ENCODE results near the gene NCOA7. TPM values are rescaled to one million over a fixed set of nuclear protein-coding genes. Genes with fewer than 3 reads are reported as not detected.

NCOA7 gene
- total RNA-seq, 1 experiment from 2014 or later = 13.8 TPM

DNA sequence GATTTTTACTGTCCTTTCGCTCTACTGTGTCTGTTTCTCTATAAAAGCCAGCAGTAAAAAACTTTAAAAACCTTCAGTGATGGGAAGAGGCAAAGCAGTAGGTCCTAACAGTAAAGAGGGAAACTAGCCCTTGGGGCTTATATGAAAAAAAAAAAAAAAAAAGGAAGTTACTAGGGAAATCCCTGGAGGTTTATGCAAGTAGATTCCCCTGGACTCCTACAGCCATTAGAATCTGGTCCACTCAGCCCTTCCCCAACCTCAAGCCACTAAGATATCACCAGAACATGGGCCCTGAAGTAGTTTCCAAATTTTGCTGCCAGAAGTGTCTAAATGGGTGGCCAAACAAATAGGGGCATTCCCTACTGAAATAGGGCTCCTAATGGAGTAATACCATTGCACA lies 95.3 kb downstream of the NCOA7 start:
- no peaks in the 10 kb centered on the region for H3K4me1 ChIP-seq (ENCODE audit: control insufficient read depth in 1 of 2, insufficient read depth in 2 of 2, low read length in 2 of 2)
- no peak overlapping the region for H3K4me3 ChIP-seq (replicated peaks in 1 of 2; ENCODE audit: low read depth in 1 of 2, low read length in 2 of 2)
- H3K36me3 ChIP-seq (ENCODE audit: control insufficient read depth in 1 of 2, insufficient read depth in 2 of 2, low read length in 2 of 2) = no peaks in the 10 kb centered on the region
- intact Hi-C loops (cut with micrococcal nuclease) = no loop called here
- H3K27me3 ChIP-seq (ENCODE audit: insufficient read depth, low read length) = no peaks in the 10 kb centered on the region
- H3K79me2 ChIP-seq (ENCODE audit: insufficient read depth, low read length) = no peaks in the 10 kb centered on the region
- RAD21 ChIA-PET (ENCODE audit: low non-redundant PET in 1 of 2, low total read pairs in 2 of 2, uncharacterized antibody in 2 of 2, unreplicated experiment in 2 of 2) = no interaction called here
- no peak overlapping the region for H3K9ac ChIP-seq (ENCODE audit: low read length)
- ATAC-seq (no peak), DNase-seq (ENCODE audit: low read depth, low spot score) (no peak)
- TF ChIP-seq RAD21 (IDR thresholded peaks at IDR 0.05; ENCODE audit: low read depth) (no peak), ZFX (IDR thresholded peaks at IDR 0.05) (no peak), TCF7L2 (IDR thresholded peaks at IDR 0.05; ENCODE audit: borderline replicate concordance, extremely low read depth, insufficient read depth, insufficient read length) (no peak), ATF3 (IDR thresholded peaks at IDR 0.05) (no peak), CBX3 (IDR thresholded peaks at IDR 0.05; ENCODE audit: low read depth) (no peak), EZH2 (IDR thresholded peaks at IDR 0.05) (no peak), FOSL1 (IDR thresholded peaks at IDR 0.05; ENCODE audit: low read depth) (no peak), ZBTB33 (IDR thresholded peaks at IDR 0.05; ENCODE audit: extremely low read depth, insufficient replicate concordance, low read length) (no peak), POLR2AphosphoS5 (IDR thresholded peaks at IDR 0.05; ENCODE audit: low read depth, low read length) (no peak), POLR2A (IDR thresholded peaks at IDR 0.05; ENCODE audit: borderline replicate concordance, extremely low read depth, insufficient read depth, insufficient read length) (no peak), ZNF274 (IDR thresholded peaks at IDR 0.05; ENCODE audit: low read depth, low read length) (no peak), JUND (IDR thresholded peaks at IDR 0.05) (no peak), CEBPB (IDR thresholded peaks at IDR 0.05; ENCODE audit: low read depth) (no peak), EZH2phosphoT487 (IDR thresholded peaks at IDR 0.05; ENCODE audit: borderline replicate concordance) (no peak), CTCF (IDR thresholded peaks at IDR 0.05 in 2 of 3, conservative IDR thresholded peaks at IDR 0.05 in 1 of 3; ENCODE audit: borderline replicate concordance in 1 of 3, insufficient read depth in 1 of 3, low read depth in 2 of 3, low read length in 2 of 3) (no peak), SP1 (IDR thresholded peaks at IDR 0.05; ENCODE audit: low read depth) (no peak), YY1 (IDR thresholded peaks at IDR 0.05; ENCODE audit: extremely low read depth, insufficient replicate concordance, low read depth, low read length) (no peak)
- TF ChIP-seq, protein P1, sequence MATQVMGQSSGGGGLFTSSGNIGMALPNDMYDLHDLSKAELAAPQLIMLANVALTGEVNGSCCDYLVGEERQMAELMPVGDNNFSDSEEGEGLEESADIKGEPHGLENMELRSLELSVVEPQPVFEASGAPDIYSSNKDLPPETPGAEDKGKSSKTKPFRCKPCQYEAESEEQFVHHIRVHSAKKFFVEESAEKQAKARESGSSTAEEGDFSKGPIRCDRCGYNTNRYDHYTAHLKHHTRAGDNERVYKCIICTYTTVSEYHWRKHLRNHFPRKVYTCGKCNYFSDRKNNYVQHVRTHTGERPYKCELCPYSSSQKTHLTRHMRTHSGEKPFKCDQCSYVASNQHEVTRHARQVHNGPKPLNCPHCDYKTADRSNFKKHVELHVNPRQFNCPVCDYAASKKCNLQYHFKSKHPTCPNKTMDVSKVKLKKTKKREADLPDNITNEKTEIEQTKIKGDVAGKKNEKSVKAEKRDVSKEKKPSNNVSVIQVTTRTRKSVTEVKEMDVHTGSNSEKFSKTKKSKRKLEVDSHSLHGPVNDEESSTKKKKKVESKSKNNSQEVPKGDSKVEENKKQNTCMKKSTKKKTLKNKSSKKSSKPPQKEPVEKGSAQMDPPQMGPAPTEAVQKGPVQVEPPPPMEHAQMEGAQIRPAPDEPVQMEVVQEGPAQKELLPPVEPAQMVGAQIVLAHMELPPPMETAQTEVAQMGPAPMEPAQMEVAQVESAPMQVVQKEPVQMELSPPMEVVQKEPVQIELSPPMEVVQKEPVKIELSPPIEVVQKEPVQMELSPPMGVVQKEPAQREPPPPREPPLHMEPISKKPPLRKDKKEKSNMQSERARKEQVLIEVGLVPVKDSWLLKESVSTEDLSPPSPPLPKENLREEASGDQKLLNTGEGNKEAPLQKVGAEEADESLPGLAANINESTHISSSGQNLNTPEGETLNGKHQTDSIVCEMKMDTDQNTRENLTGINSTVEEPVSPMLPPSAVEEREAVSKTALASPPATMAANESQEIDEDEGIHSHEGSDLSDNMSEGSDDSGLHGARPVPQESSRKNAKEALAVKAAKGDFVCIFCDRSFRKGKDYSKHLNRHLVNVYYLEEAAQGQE (IDR thresholded peaks at IDR 0.05; ENCODE audit: low read depth) = no peak
- no peaks in the 10 kb centered on the region for H3K9me3 ChIP-seq (ENCODE audit: control insufficient read depth in 1 of 2, insufficient read depth in 1 of 2, low read depth in 1 of 2, low read length in 2 of 2)
- CTCF ChIA-PET = no interaction called here
- POLR2A ChIA-PET = no interaction called here
- H4K20me1 ChIP-seq (ENCODE audit: insufficient read depth) = no peaks in the 10 kb centered on the region
- H3K4me2 ChIP-seq (ENCODE audit: low read length) = no peak overlapping the region
- H3K9me2 ChIP-seq (ENCODE audit: insufficient read depth) = no peaks in the 10 kb centered on the region
- no peak overlapping the region for H3K27ac ChIP-seq (ENCODE audit: low read depth, low read length)
- no TSS peak for BruUV-seq (replicated peaks)
- no peak overlapping the region for H2AFZ ChIP-seq (ENCODE audit: low read depth, low read length, poor library complexity, severe bottlenecking)
